Parathyroid adenoma (tissue), 2 donors: Measurements from ENCODE around the gene CEP20.

Experiments used
- H2AFZ ChIP-seq: fragments of 300-600 bp; sonication (generic); one replicate; pipeline ENCODE4 v1.7.0; 2017; ENCODE audit warnings: antibody characterized with exemption, mild to moderate bottlenecking
- H3K27ac ChIP-seq: fragments of 300-600 bp; sonication (generic); one replicate; pipeline ENCODE4 v1.7.0; 2017
- H3K27me3 ChIP-seq: fragments of 300-600 bp; sonication (generic); one replicate; pipeline ENCODE4 v1.7.0; 2017; ENCODE audit warnings: low read length; ENCODE audit not compliant: control insufficient read depth, insufficient read depth
- H3K36me3 ChIP-seq: fragments of 300-600 bp; sonication (generic); one replicate; pipeline ENCODE4 v1.7.0; 2017; ENCODE audit warnings: low read length; ENCODE audit not compliant: control insufficient read depth, insufficient read depth
- H3K4me1 ChIP-seq: fragments of 300-600 bp; sonication (generic); one replicate; pipeline ENCODE4 v1.7.0; 2017; ENCODE audit warnings: control low read depth
- H3K4me2 ChIP-seq: fragments of 300-600 bp; sonication (generic); one replicate; pipeline ENCODE4 v1.7.0; 2017; ENCODE audit warnings: low read length
- H3K4me3 ChIP-seq: fragments of 300-600 bp; sonication (generic); one replicate; pipeline ENCODE4 v1.7.0; 2017; ENCODE audit warnings: low read depth, low read length
- H3K79me2 ChIP-seq: fragments of 300-600 bp; sonication (generic); one replicate; pipeline ENCODE4 v1.7.0; 2017; ENCODE audit warnings: control low read depth
- H3K9ac ChIP-seq: fragments of 300-600 bp; sonication (generic); one replicate; pipeline ENCODE4 v1.7.0; 2017; ENCODE audit warnings: mild to moderate bottlenecking
- H3K9me3 ChIP-seq: fragments of 300-600 bp; sonication (generic); one replicate; pipeline ENCODE4 v1.7.0; 2017; ENCODE audit warnings: low read length; ENCODE audit not compliant: control insufficient read depth
- CTCF ChIP-seq: fragments of 300-600 bp; sonication (generic); IDR thresholded peaks from one replicate; pipeline ENCODE4 v1.7.0; 2017; ENCODE audit warnings: antibody characterized with exemption, mild to moderate bottlenecking
- donor health status: primary hyperparathyroidism.

The CEP20 gene

GRCh38 chr16:15870011-15870410 is 18.4 kb downstream of the CEP20 start:
- Histone ChIP-seq H3K27me3 (no peaks in the 10 kb centered on the region), H3K4me3 (no peak overlapping the region), H3K27ac (no peak overlapping the region), H3K79me2 (peaks cover 2% of the 10 kb centered on the region), H3K9me3 (no peaks in the 10 kb centered on the region), H3K4me1 (no peaks in the 10 kb centered on the region), H3K9ac (no peak overlapping the region), H3K36me3 (no peaks in the 10 kb centered on the region), H3K4me2 (no peak overlapping the region), H2AFZ (no peak overlapping the region)
- no peak for TF ChIP-seq CTCF

GRCh38 chr16:15866451-15866850 is 22.0 kb downstream of the CEP20 start:
- Histone ChIP-seq H3K9ac (no peak overlapping the region), H3K27me3 (no peaks in the 10 kb centered on the region), H3K79me2 (no peaks in the 10 kb centered on the region), H3K36me3 (no peaks in the 10 kb centered on the region), H2AFZ (no peak overlapping the region), H3K4me2 (no peak overlapping the region), H3K4me3 (no peak overlapping the region), H3K27ac (no peak overlapping the region), H3K9me3 (no peaks in the 10 kb centered on the region), H3K4me1 (no peaks in the 10 kb centered on the region)
- no peak for TF ChIP-seq CTCF

GRCh38 chr16:15865742-15866141 is 22.7 kb downstream of the CEP20 start:
- H3K27me3 ChIP-seq: no peaks in the 10 kb centered on the region
- H3K9ac ChIP-seq: no peak overlapping the region
- H2AFZ ChIP-seq: no peak overlapping the region
- H3K27ac ChIP-seq: no peak overlapping the region
- H3K4me2 ChIP-seq: no peak overlapping the region
- H3K9me3 ChIP-seq: no peaks in the 10 kb centered on the region
- no peak overlapping the region for H3K4me3 ChIP-seq
- H3K4me1 ChIP-seq: no peaks in the 10 kb centered on the region
- H3K36me3 ChIP-seq: no peaks in the 10 kb centered on the region
- H3K79me2 ChIP-seq: no peaks in the 10 kb centered on the region
- no peak for TF ChIP-seq CTCF

- H3K36me3 ChIP-seq: no peaks in the 10 kb centered on the region
- H3K9me3 ChIP-seq: no peaks in the 10 kb centered on the region
- H3K79me2 ChIP-seq: no peaks in the 10 kb centered on the region
- H3K9ac ChIP-seq: no peak overlapping the region
- H3K4me2 ChIP-seq: no peak overlapping the region
- TF ChIP-seq CTCF: no peak
- no peaks in the 10 kb centered on the region for H3K27me3 ChIP-seq
- H3K4me3 ChIP-seq: no peak overlapping the region
- no peak overlapping the region for H2AFZ ChIP-seq
- H3K4me1 ChIP-seq: no peaks in the 10 kb centered on the region
- no peak overlapping the region for H3K27ac ChIP-seq
These were observed 23.5 kb downstream of the CEP20 start for GRCh38 chr16:15864939-15865338.

GRCh38 chr16:15861996-15862395 is 26.4 kb downstream of the CEP20 start:
- Histone ChIP-seq H3K4me3 (no peak overlapping the region), H3K79me2 (no peaks in the 10 kb centered on the region), H3K9me3 (no peaks in the 10 kb centered on the region), H3K27ac (no peak overlapping the region), H3K36me3 (no peaks in the 10 kb centered on the region), H2AFZ (no peak overlapping the region), H3K27me3 (peaks cover 7% of the 10 kb centered on the region), H3K4me2 (no peak overlapping the region), H3K9ac (no peak overlapping the region), H3K4me1 (no peaks in the 10 kb centered on the region)
- TF ChIP-seq CTCF: no peak
